K562 (cell line): ENCODE results near the gene AJAP1. TPM values are rescaled to one million over a fixed set of nuclear protein-coding genes. Genes with fewer than 3 reads are reported as not detected.

Source experiments
- ATAC-seq: fragments of 200-7000 bp; cut with Tn5 transposase; 3 replicates; pipeline ENCODE4 v1.9.1; 2020; ENCODE audit warnings: moderate library complexity
- BruUV-seq: library from RNA; stranded (reverse); fragments of 400-500 nt; replicated peaks from 2 replicates; lab custom pipeline; 2021; lab: Mats Ljungman, UMichigan
- CTCF ChIA-PET: fragments of 300-600 bp; formaldehyde crosslinking; extraction: SDS; loops from one replicate; lab custom pipeline; 2021; ENCODE audit warnings: low intra/inter-chr PET ratio; lab: Yijun Ruan, JAX
- POLR2A ChIA-PET: fragments of 300-600, 350-650 bp; sonication (Branson Sonifier 250); formaldehyde crosslinking; extraction: SDS; loops from one replicate; lab custom pipeline; 2021; ENCODE audit warnings: antibody characterized with exemption, inconsistent platforms; lab: Yijun Ruan, JAX
- DNase-seq, 4 experiments: peaks; one replicate each; pipeline versions ENCODE4 v3.0.0 to v3.0.0-alpha.2; 2011 to 2018; ENCODE audit warnings: low spot score in 3 of 4, mixed read lengths in 3 of 4; ENCODE audit errors: extremely low read depth in 1 of 4
- FAIRE-seq: peaks from 2 replicates; lab custom pipeline; 2011; peaks lifted over from hg19 to GRCh38; lab: Jason Lieb, UNC
- H2AFZ ChIP-seq: 2 replicates; pipeline ENCODE4 v1.6.0; 2011; ENCODE audit warnings: low read depth, low read length, control low read depth, inconsistent platforms
- H3K27ac ChIP-seq: fragments of 200-600 bp; 3 replicates; pipeline ENCODE4 v1.8.0; 2011; ENCODE audit warnings: low read depth, mild to moderate bottlenecking, control low read depth, inconsistent platforms, low read length, moderate library complexity, mixed read lengths; ENCODE audit errors: extremely low read depth
- H3K27me3 ChIP-seq, 2 experiments: fragments of 300-600 bp in 1 of 2; 2 replicates in 1 of 2; 3 replicates in 1 of 2; pipeline versions ENCODE4 v1.6.0 to v1.8.0; 2011; ENCODE audit warnings: inconsistent platforms in 2 of 2, low read length in 2 of 2, mild to moderate bottlenecking in 1 of 2, mixed read lengths in 1 of 2, moderate library complexity in 1 of 2; ENCODE audit not compliant: control insufficient read depth in 2 of 2, insufficient read depth in 2 of 2
- H3K36me3 ChIP-seq: fragments of 300-600 bp; 3 replicates; pipeline ENCODE4 v1.8.0; 2011; ENCODE audit warnings: mild to moderate bottlenecking, low read length, inconsistent platforms; ENCODE audit not compliant: control insufficient read depth, insufficient read depth
- H3K4me1 ChIP-seq, 2 experiments: fragments of 200-600 bp in 1 of 2; replicated peaks in 1 of 2; 2 replicates in 1 of 2; 3 replicates in 1 of 2; pipeline versions ENCODE4 v1.5.1 to v1.8.0; 2011; ENCODE audit warnings: inconsistent platforms in 2 of 2, low read length in 2 of 2, mild to moderate bottlenecking in 1 of 2, mixed read lengths in 1 of 2, moderate library complexity in 1 of 2; ENCODE audit not compliant: control insufficient read depth in 2 of 2, insufficient read depth in 2 of 2
- H3K4me2 ChIP-seq: 2 replicates; pipeline ENCODE4 v1.6.1; 2011; ENCODE audit warnings: low read length, control low read depth, inconsistent platforms, mixed read lengths; ENCODE audit not compliant: insufficient read depth
- H3K4me3 ChIP-seq: fragments of 200-600 bp; sonication (generic), shearing (Covaris generic); 2 replicates; pipeline ENCODE4 v1.5.1; 2016; ENCODE audit warnings: control low read depth, inconsistent platforms
- H3K79me2 ChIP-seq: fragments of 200-600 bp; 3 replicates; pipeline ENCODE4 v1.8.0; 2011; ENCODE audit warnings: low read length, inconsistent platforms; ENCODE audit not compliant: control insufficient read depth, insufficient read depth
- H3K9ac ChIP-seq, 2 experiments: 2 replicates each; pipeline versions ENCODE4 v1.6.0 to v1.6.1; 2011; ENCODE audit warnings: low read depth in 2 of 2, low read length in 2 of 2, control low read depth in 1 of 2, inconsistent platforms in 1 of 2, mild to moderate bottlenecking in 1 of 2, mixed read lengths in 1 of 2; ENCODE audit not compliant: insufficient read depth in 1 of 2
- H3K9me1 ChIP-seq: one replicate; pipeline ENCODE4 v1.6.0; 2011; ENCODE audit warnings: inconsistent platforms, mild to moderate bottlenecking, low read length, moderate library complexity; ENCODE audit not compliant: control insufficient read depth, insufficient read depth
- H3K9me3 ChIP-seq: replicated peaks from 2 replicates; pipeline ENCODE4 v1.5.1; 2011; ENCODE audit warnings: low read depth, low read length, inconsistent platforms; ENCODE audit not compliant: control insufficient read depth, insufficient read depth
- H4K20me1 ChIP-seq: replicated peaks from 2 replicates; pipeline ENCODE4 v1.6.1; 2011; ENCODE audit warnings: low read length, inconsistent platforms, mixed read lengths; ENCODE audit not compliant: control insufficient read depth, insufficient read depth
- BMI1 ChIP-seq: fragments of 150-350 bp; IDR thresholded peaks from 2 replicates; pipeline ENCODE4 v1.6.1; 2014; ENCODE audit warnings: low read length
- C11orf30 ChIP-seq: fragments of 450-650 bp; IDR thresholded peaks from 2 replicates; pipeline ENCODE4 v1.6.1; 2016; ENCODE audit warnings: low read depth, mild to moderate bottlenecking
- CBFA2T2 ChIP-seq: fragments of 450-650 bp; conservative IDR thresholded peaks from 2 replicates; pipeline ENCODE4 v1.6.1; 2017; ENCODE audit warnings: mild to moderate bottlenecking
- CTCF ChIP-seq, 3 experiments: IDR thresholded peaks in 2 of 3; conservative IDR thresholded peaks in 1 of 3; 2 replicates each; pipeline ENCODE4 v1.5.1; 2011 to 2012; ENCODE audit warnings: low read length in 3 of 3, mild to moderate bottlenecking in 3 of 3, control low read depth in 2 of 3, improper control_type of control experiment in 1 of 3, inconsistent platforms in 1 of 3, low read depth in 1 of 3, mixed read lengths in 1 of 3, moderate library complexity in 1 of 3; ENCODE audit not compliant: insufficient read depth in 2 of 3
- HMGN3 ChIP-seq: IDR thresholded peaks from 2 replicates; pipeline ENCODE4 v1.6.1; 2011; ENCODE audit warnings: borderline replicate concordance, low read depth, mild to moderate bottlenecking, mixed read lengths, low read length; ENCODE audit not compliant: insufficient read length; ENCODE audit errors: extremely low read depth
- HOMEZ ChIP-seq: fragments of 250-450 bp; sonication (Bioruptor Pico); IDR thresholded peaks from 2 replicates; pipeline ENCODE4 v1.4.0; 2020; ENCODE audit warnings: mild to moderate bottlenecking, moderate library complexity
- MAFG ChIP-seq: fragments of 450-650 bp; conservative IDR thresholded peaks from 2 replicates; pipeline ENCODE4 v1.6.1; 2016; ENCODE audit warnings: missing genetic modification characterization, missing compliant biosample characterization
- MTA3 ChIP-seq: fragments of 450-650 bp; formaldehyde crosslinking; IDR thresholded peaks from 2 replicates; pipeline ENCODE4 v1.6.1; 2017; ENCODE audit warnings: mild to moderate bottlenecking, borderline replicate concordance
- NFE2 ChIP-seq: IDR thresholded peaks from 2 replicates; pipeline ENCODE4 v1.6.1; 2014; ENCODE audit warnings: antibody characterized with exemption, low read depth
- RAD21 ChIP-seq, 2 experiments: fragments of 250-450 bp in 1 of 2; fragments of 450-650 bp in 1 of 2; sonication (Bioruptor Pico) in 1 of 2; formaldehyde crosslinking in 1 of 2; IDR thresholded peaks in 1 of 2; conservative IDR thresholded peaks in 1 of 2; 2 replicates each; pipeline versions ENCODE4 v1.4.0 to v1.8.0; 2020 to 2022; ENCODE audit warnings: mild to moderate bottlenecking in 2 of 2, moderate library complexity in 1 of 2
- YY1 ChIP-seq, 3 experiments: IDR thresholded peaks; 2 replicates each; pipeline ENCODE4 v1.6.1; 2011; ENCODE audit warnings: low read length in 2 of 3, mild to moderate bottlenecking in 2 of 3, moderate library complexity in 2 of 3, borderline replicate concordance in 1 of 3, control low read depth in 1 of 3, low read depth in 1 of 3; ENCODE audit not compliant: insufficient read depth in 3 of 3, insufficient replicate concordance in 2 of 3, control insufficient read depth in 1 of 3, insufficient read length in 1 of 3; ENCODE audit errors: extremely low read depth in 1 of 3
- ZNF316 ChIP-seq: fragments of 450-650 bp; IDR thresholded peaks from 2 replicates; pipeline ENCODE4 v1.6.1; 2016
- ZNF395 ChIP-seq: fragments of 200-800 bp; sonication (Bioruptor generic); IDR thresholded peaks from 2 replicates; pipeline ENCODE4 v1.6.1; 2017; ENCODE audit warnings: missing genetic modification characterization, missing compliant biosample characterization
- ZSCAN29 ChIP-seq: fragments of 450-650 bp; IDR thresholded peaks from 2 replicates; pipeline ENCODE4 v1.6.1; 2017
- WGBS: fragments of 100-300 bp; shearing (Covaris generic); methylation state at CpG from one replicate; pipeline ENCODE4 v1.1.6; 2016; ENCODE audit warnings: low coverage, mixed read lengths; ENCODE audit not compliant: insufficient coverage; ENCODE audit errors: missing lambda C conversion rate; 5-methylcytosine and 5-hydroxymethylcytosine counted together
- in situ Hi-C: fragments of 300-500 bp; cut with MboI; formaldehyde crosslinking; loops from 4 replicates; pipeline ENCODE4 v1.15.0; 2018; ENCODE audit warnings: inconsistent platforms, mixed read lengths
- intact Hi-C: fragments of 100-400 bp; cut with micrococcal nuclease; formaldehyde crosslinking; loops from 2 replicates; pipeline ENCODE4 v1.14.2; 2022
- polyA plus RNA-seq, 8 experiments: library from polyadenylated mRNA; depleted of rRNA in 4 of 8; stranded (reverse) in 5 of 8; unstranded in 3 of 8; fragments of >200 nt; fragmentation: Nextera tagmentation in 2 of 8; fragmentation: Illumina TruSeq in 1 of 8; extraction: Ambion mirVana in 2 of 8; extraction: Trizol in 1 of 8; gene quantifications; 2 replicates each; pipeline versions ENCODE4 v1.2.1 to v1.2.3, GENCODE V29; 2011 to 2014; ENCODE audit warnings: inconsistent platforms in 1 of 8, missing spikeins in 1 of 8
- total RNA-seq, 7 experiments: library from RNA; depleted of rRNA in 6 of 7; stranded (reverse); fragments of >200 nt in 6 of 7; fragmentation: Illumina TruSeq in 2 of 7; extraction: Trizol in 2 of 7; gene quantifications; 2 replicates each; pipeline versions ENCODE4 v1.2.1 to v1.2.3, GENCODE V29; 2011 to 2021; ENCODE audit warnings: low replicate concordance in 1 of 7

The AJAP1 gene
- total and polyA plus RNA-seq, 9 of the 15 experiments (the other 6 are each of a cell fraction or from before 2014, with no cell fraction given) = not detected

GRCh38 chr1:4652631-4653327, 1.6 kb upstream of the AJAP1 start:
- H3K27ac ChIP-seq = no peak overlapping the region
- H3K9me3 ChIP-seq = no peaks in the 10 kb centered on the region
- peaks cover 0 to 9% of the 10 kb centered on the region in 2 experiments; a peak in 1 of 5 replicates for H3K4me1 ChIP-seq
- no peaks in the 10 kb centered on the region for H3K9me1 ChIP-seq
- no peak overlapping the region for H3K4me3 ChIP-seq
- H3K9ac ChIP-seq = no peak overlapping the region
- 5% methylated on average over 31 of the region's 31 CpGs for WGBS
- no peaks in the 10 kb centered on the region; the same call in 1 of the 2 replicates for H4K20me1 ChIP-seq
- intact Hi-C loops (no loop called here), in situ Hi-C loops (no loop called here)
- no TSS peak for BruUV-seq
- ChIA-PET POLR2A (no interaction called here), CTCF (no interaction called here)
- peak overlapping the region; percentile 72 for H2AFZ ChIP-seq
- DNase-seq (peak; percentile 55 to 89 (median 86)), FAIRE-seq (no peak), ATAC-seq (peak; percentile 99)
- H3K36me3 ChIP-seq = no peaks in the 10 kb centered on the region
- no peak overlapping the region; the same call in 1 of the 2 replicates for H3K4me2 ChIP-seq
- no peaks in the 10 kb centered on the region for H3K79me2 ChIP-seq
- peaks cover 0 to 6% of the 10 kb centered on the region in 2 experiments; a peak in 1 of 5 replicates for H3K27me3 ChIP-seq
- TF ChIP-seq MTA3 (no peak), YY1 (IDR thresholded peaks at IDR 0.05; ENCODE audit: borderline replicate concordance in 1 of 3, control insufficient read depth in 1 of 3, extremely low read depth in 1 of 3, insufficient read depth in 3 of 3, insufficient read length in 1 of 3, insufficient replicate concordance in 2 of 3, low read depth in 1 of 3, low read length in 2 of 3) (peak; percentile 24 to 80 (median 70)), ZSCAN29 (no peak), RAD21 (CRISPR knock-in tag; conservative IDR thresholded peaks at IDR 0.05 in 1 of 2, IDR thresholded peaks at IDR 0.05 in 1 of 2) (peak in 1 of 2 experiments; percentile 57; a peak in 2 of 4 replicates), C11orf30 (peak; percentile 35; the same call in 1 of the 2 replicates), ZNF316 (peak; percentile 57), CBFA2T2 (no peak), NFE2 (peak; percentile 56), HOMEZ (CRISPR knock-in tag) (no peak), CTCF (IDR thresholded peaks at IDR 0.05 in 2 of 3, conservative IDR thresholded peaks at IDR 0.05 in 1 of 3; ENCODE audit: insufficient read depth in 2 of 3, low read depth in 1 of 3, low read length in 3 of 3) (peak; percentile 71 to 87 (median 75)), ZNF395 (CRISPR knock-in tag) (no peak), MAFG (tag) (peak; percentile 53; the same call in 1 of the 2 replicates), BMI1 (no peak), HMGN3 (peak; percentile 28)
